GM12891 (cell line): ENCODE measurements around the gene TIPARP.

ENCODE experiments used
- POLR2A ChIP-seq: IDR thresholded peaks from 2 replicates; pipeline ENCODE4 v1.6.1; 2011; ENCODE audit warnings: low read depth, low read length, control low read depth
- POLR2AphosphoS5 ChIP-seq: IDR thresholded peaks from 2 replicates; pipeline ENCODE4 v1.6.1; 2011; ENCODE audit warnings: low read depth, low read length, control low read depth
- SPI1 ChIP-seq: IDR thresholded peaks from 2 replicates; pipeline ENCODE4 v1.6.1; 2011; ENCODE audit warnings: low read depth, low read length, control low read depth
- TAF1 ChIP-seq: IDR thresholded peaks from 2 replicates; pipeline ENCODE4 v1.6.1; 2011; ENCODE audit warnings: low read depth, low read length, control low read depth

- no peak for TF ChIP-seq POLR2AphosphoS5
- no peak for TF ChIP-seq POLR2A
- TF ChIP-seq SPI1, result no peak
- no peak for TF ChIP-seq TAF1
These were observed 67.5 kb downstream of the TIPARP start for GRCh38 chr3:156741935-156742334.
